B cell (primary cell): Measurements from ENCODE around the gene TCAIM.

Source experiments
- EZH2 ChIP-seq: IDR thresholded peaks from 2 replicates; pipeline ENCODE4 v1.6.1; 2012; ENCODE audit warnings: borderline replicate concordance, low read depth, mild to moderate bottlenecking, moderate library complexity, low read length; ENCODE audit not compliant: insufficient read depth, poor library complexity, severe bottlenecking
- TF ChIP-seq, protein P1 (sequence below): fragments of 200-600 bp; IDR thresholded peaks from one replicate; pipeline ENCODE4 v1.8.0; 2022; ENCODE audit warnings: antibody characterized with exemption, mild to moderate bottlenecking

DNA sequence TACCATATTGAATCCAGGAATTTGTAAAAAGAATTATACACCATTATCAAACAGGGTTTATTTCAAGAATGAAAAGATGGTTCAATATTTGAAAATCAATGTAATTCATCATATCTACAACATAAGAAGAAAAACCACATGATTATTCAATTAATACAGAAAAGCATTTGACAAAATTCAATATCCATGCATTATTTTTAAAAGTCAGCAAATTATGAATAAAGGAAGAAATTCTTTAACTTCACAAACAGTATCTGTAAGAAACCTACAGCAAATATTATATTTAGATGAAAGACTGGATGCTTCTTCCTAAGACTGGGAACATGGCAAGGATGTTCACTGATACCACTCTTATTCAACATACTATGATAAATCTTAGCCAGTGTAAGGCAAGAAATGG, 41.3 kb upstream of the TCAIM start:
- TF ChIP-seq, protein P1, sequence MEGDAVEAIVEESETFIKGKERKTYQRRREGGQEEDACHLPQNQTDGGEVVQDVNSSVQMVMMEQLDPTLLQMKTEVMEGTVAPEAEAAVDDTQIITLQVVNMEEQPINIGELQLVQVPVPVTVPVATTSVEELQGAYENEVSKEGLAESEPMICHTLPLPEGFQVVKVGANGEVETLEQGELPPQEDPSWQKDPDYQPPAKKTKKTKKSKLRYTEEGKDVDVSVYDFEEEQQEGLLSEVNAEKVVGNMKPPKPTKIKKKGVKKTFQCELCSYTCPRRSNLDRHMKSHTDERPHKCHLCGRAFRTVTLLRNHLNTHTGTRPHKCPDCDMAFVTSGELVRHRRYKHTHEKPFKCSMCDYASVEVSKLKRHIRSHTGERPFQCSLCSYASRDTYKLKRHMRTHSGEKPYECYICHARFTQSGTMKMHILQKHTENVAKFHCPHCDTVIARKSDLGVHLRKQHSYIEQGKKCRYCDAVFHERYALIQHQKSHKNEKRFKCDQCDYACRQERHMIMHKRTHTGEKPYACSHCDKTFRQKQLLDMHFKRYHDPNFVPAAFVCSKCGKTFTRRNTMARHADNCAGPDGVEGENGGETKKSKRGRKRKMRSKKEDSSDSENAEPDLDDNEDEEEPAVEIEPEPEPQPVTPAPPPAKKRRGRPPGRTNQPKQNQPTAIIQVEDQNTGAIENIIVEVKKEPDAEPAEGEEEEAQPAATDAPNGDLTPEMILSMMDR: no peak
- TF ChIP-seq EZH2: no peak
